ENCODE data around the gene SVOPL. TPM values are rescaled to one million over a fixed set of nuclear protein-coding genes. Genes with fewer than 3 reads are reported as not detected.

Gene SVOPL
- total RNA-seq, 1 experiment from 2014 or later, result not detected

GRCh38 chr7:138745189-138745588 lies 44.0 kb upstream of the SVOPL start:
- no peak overlapping the region for H2AFZ ChIP-seq (ENCODE audit: low read depth, low read length, poor library complexity, severe bottlenecking)
- H3K4me1 ChIP-seq (ENCODE audit: control insufficient read depth in 1 of 2, insufficient read depth in 2 of 2, low read length in 2 of 2), result peaks cover 0 to 8% of the 10 kb centered on the region in 2 experiments; a peak in 2 of 4 replicates
- ChIA-PET RAD21 (ENCODE audit: low non-redundant PET in 1 of 2, low total read pairs in 2 of 2, uncharacterized antibody in 2 of 2, unreplicated experiment in 2 of 2) (no interaction called here), POLR2A (no interaction called here), CTCF (no interaction called here)
- DNase-seq (ENCODE audit: low read depth, low spot score), result no peak
- intact Hi-C loops (cut with micrococcal nuclease), result no loop called here
- H3K9me3 ChIP-seq (ENCODE audit: control insufficient read depth in 1 of 2, insufficient read depth in 1 of 2, low read depth in 1 of 2, low read length in 2 of 2), result no peaks in the 10 kb centered on the region
- H3K9ac ChIP-seq (ENCODE audit: low read length), result no peak overlapping the region
- H3K79me2 ChIP-seq (ENCODE audit: insufficient read depth, low read length), result no peaks in the 10 kb centered on the region
- H3K36me3 ChIP-seq (ENCODE audit: control insufficient read depth in 1 of 2, insufficient read depth in 2 of 2, low read length in 2 of 2), result no peaks in the 10 kb centered on the region
- H4K20me1 ChIP-seq (ENCODE audit: insufficient read depth), result no peaks in the 10 kb centered on the region
- no peak overlapping the region for H3K4me2 ChIP-seq (ENCODE audit: low read length)
- no peaks in the 10 kb centered on the region for H3K27me3 ChIP-seq (ENCODE audit: insufficient read depth, low read length)
- ATAC-seq, result no peak
- no TSS peak for BruUV-seq (replicated peaks)
- no peak overlapping the region for H3K27ac ChIP-seq (ENCODE audit: low read depth, low read length)
- no peak overlapping the region for H3K4me3 ChIP-seq (replicated peaks in 1 of 2; ENCODE audit: low read depth in 1 of 2, low read length in 2 of 2)
- TF ChIP-seq RAD21 (IDR thresholded peaks at IDR 0.05; ENCODE audit: low read depth) (no peak), MAX (IDR thresholded peaks at IDR 0.05) (no peak), SRF (IDR thresholded peaks at IDR 0.05; ENCODE audit: low read depth) (no peak), SIN3A (IDR thresholded peaks at IDR 0.05; ENCODE audit: low read depth) (no peak), YY1 (IDR thresholded peaks at IDR 0.05; ENCODE audit: extremely low read depth, insufficient replicate concordance, low read depth, low read length) (no peak), SP1 (IDR thresholded peaks at IDR 0.05; ENCODE audit: low read depth) (no peak), CBX3 (IDR thresholded peaks at IDR 0.05; ENCODE audit: low read depth) (no peak), ZFX (IDR thresholded peaks at IDR 0.05) (no peak), EZH2phosphoT487 (IDR thresholded peaks at IDR 0.05; ENCODE audit: borderline replicate concordance) (no peak), ATF3 (IDR thresholded peaks at IDR 0.05) (no peak), CTCF (IDR thresholded peaks at IDR 0.05 in 2 of 3, conservative IDR thresholded peaks at IDR 0.05 in 1 of 3; ENCODE audit: borderline replicate concordance in 1 of 3, insufficient read depth in 1 of 3, low read depth in 2 of 3, low read length in 2 of 3) (no peak), TCF7L2 (IDR thresholded peaks at IDR 0.05; ENCODE audit: borderline replicate concordance, extremely low read depth, insufficient read depth, insufficient read length) (no peak), POLR2A (IDR thresholded peaks at IDR 0.05; ENCODE audit: borderline replicate concordance, extremely low read depth, insufficient read depth, insufficient read length) (no peak), CEBPB (IDR thresholded peaks at IDR 0.05; ENCODE audit: low read depth) (no peak), ZNF274 (IDR thresholded peaks at IDR 0.05; ENCODE audit: low read depth, low read length) (no peak), ELF1 (IDR thresholded peaks at IDR 0.05; ENCODE audit: borderline replicate concordance, low read depth) (no peak), ZBTB33 (IDR thresholded peaks at IDR 0.05; ENCODE audit: extremely low read depth, insufficient replicate concordance, low read length) (no peak), EZH2 (IDR thresholded peaks at IDR 0.05) (no peak), JUND (IDR thresholded peaks at IDR 0.05) (no peak)
- TF ChIP-seq, protein P1, sequence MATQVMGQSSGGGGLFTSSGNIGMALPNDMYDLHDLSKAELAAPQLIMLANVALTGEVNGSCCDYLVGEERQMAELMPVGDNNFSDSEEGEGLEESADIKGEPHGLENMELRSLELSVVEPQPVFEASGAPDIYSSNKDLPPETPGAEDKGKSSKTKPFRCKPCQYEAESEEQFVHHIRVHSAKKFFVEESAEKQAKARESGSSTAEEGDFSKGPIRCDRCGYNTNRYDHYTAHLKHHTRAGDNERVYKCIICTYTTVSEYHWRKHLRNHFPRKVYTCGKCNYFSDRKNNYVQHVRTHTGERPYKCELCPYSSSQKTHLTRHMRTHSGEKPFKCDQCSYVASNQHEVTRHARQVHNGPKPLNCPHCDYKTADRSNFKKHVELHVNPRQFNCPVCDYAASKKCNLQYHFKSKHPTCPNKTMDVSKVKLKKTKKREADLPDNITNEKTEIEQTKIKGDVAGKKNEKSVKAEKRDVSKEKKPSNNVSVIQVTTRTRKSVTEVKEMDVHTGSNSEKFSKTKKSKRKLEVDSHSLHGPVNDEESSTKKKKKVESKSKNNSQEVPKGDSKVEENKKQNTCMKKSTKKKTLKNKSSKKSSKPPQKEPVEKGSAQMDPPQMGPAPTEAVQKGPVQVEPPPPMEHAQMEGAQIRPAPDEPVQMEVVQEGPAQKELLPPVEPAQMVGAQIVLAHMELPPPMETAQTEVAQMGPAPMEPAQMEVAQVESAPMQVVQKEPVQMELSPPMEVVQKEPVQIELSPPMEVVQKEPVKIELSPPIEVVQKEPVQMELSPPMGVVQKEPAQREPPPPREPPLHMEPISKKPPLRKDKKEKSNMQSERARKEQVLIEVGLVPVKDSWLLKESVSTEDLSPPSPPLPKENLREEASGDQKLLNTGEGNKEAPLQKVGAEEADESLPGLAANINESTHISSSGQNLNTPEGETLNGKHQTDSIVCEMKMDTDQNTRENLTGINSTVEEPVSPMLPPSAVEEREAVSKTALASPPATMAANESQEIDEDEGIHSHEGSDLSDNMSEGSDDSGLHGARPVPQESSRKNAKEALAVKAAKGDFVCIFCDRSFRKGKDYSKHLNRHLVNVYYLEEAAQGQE (IDR thresholded peaks at IDR 0.05; ENCODE audit: low read depth), result no peak
- H3K9me2 ChIP-seq (ENCODE audit: insufficient read depth), result no peaks in the 10 kb centered on the region

Data from HCT116 (cell line).